Measurements from ENCODE around the gene SP100. TPM values are rescaled to one million over a fixed set of nuclear protein-coding genes. Genes with fewer than 3 reads are reported as not detected.

Gene SP100
- total and polyA plus RNA-seq, 5 donors from 2014 or later, result 116 to 335 (median 123) TPM

DNA sequence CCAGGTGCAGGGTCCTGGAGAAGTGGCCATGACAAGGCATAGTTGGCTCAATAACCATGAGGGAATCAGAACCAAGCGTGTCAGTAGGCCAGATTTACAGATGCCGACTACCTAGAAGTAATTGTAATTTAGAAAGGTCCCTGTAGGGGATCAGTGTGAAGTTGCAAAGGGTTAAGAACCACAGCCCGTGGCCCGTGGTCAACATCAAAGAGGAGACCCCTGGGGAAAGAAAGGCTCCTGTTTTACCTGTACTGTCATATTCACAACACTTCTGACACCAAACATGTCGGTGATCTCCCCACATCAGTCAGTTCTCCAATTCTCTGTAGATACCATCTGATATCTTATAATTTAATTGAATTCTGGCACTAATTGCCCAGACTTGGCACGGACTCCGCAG is 31.0 kb downstream of the SP100 start:
- Mint-ChIP-seq H3K4me3 (peak overlapping the region in 1 of 4 donors; percentile 28), H3K36me3 (peaks cover 66% of the 10 kb centered on the region), H3K27me3 (no peaks in the 10 kb centered on the region), H3K4me1 (peaks cover 36 to 76% (median 54%) of the 10 kb centered on the region in 4 donors), H3K27ac (peak overlapping the region in 2 of 3 donors; percentile 84 to 95), H3K9me3 (no peaks in the 10 kb centered on the region)
- H3K27me3 ChIP-seq (ENCODE audit: control insufficient read depth, insufficient read depth, low read length), result no peaks in the 10 kb centered on the region
- ATAC-seq (ENCODE audit: low read depth in 2 of 2) (no peak), DNase-seq (no peak)
- H3K4me1 ChIP-seq (ENCODE audit: control insufficient read depth, insufficient read depth, low read length, poor library complexity, severe bottlenecking), result peaks cover 29% of the 10 kb centered on the region
- H3K4me3 ChIP-seq (ENCODE audit: low read depth, low read length), result no peak overlapping the region
- peak overlapping the region; percentile 69 for H3K27ac ChIP-seq (ENCODE audit: insufficient read depth, low read length, poor library complexity, severe bottlenecking)
- no peaks in the 10 kb centered on the region for H3K9me3 ChIP-seq (ENCODE audit: control insufficient read depth in 2 of 2, low read length in 2 of 2)
- peaks cover 88% of the 10 kb centered on the region for H3K36me3 ChIP-seq (ENCODE audit: control insufficient read depth, insufficient read depth, low read length)

DNA sequence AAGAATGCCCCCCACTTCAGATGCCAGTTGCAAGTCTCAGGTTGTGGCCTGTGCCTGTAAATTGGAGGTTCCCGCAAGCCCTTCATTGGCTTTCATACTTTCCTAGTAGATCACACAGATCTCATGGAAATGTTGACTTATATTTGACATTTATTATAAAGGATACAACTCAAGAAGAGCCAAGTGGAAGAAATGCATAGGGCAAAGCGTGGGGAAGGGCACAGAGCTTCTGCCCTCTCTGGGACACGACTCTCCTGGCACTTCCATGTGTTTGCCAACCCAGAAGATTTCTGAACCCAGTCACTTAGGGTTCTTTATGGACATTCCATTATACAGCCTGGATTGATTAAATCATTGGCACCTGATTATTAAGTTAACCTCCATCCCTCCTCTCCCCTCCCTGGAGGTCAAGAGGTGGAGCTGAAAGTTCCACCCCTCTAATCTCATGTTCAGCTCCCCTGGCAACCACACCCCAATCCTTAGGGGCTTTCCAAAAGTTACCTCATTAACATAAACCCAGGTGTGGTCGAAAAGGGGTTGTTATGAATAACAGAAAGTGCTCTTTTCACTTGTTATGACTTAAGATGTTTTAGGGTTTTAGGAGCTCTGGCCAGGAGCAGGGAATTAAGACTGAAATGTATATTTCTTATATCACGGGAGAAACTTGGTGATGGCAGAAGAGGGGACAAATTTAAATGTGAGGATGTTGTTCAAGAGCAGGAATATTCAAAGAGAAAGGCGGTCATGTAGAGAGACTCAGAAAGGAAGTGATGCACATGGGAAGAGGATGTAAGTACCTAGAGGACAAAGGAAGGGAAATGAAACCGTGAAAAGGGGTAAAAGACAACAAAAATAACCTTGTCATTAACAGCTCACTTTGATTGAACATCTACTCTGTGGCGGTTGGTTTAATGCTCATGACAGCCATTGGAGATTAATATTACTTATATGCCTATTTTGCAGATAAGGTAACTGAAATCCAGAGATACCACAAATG is 31.8 kb downstream of the SP100 start:
- Histone ChIP-seq H3K9me3 (ENCODE audit: control insufficient read depth in 2 of 2, low read length in 2 of 2) (no peaks in the 10 kb centered on the region), H3K4me3 (ENCODE audit: low read depth, low read length) (peak overlapping the region; percentile 35), H3K4me1 (ENCODE audit: control insufficient read depth, insufficient read depth, low read length, poor library complexity, severe bottlenecking) (peaks cover 22% of the 10 kb centered on the region), H3K27ac (ENCODE audit: insufficient read depth, low read length, poor library complexity, severe bottlenecking) (peak overlapping the region; percentile 69), H3K27me3 (ENCODE audit: control insufficient read depth, insufficient read depth, low read length) (no peaks in the 10 kb centered on the region), H3K36me3 (ENCODE audit: control insufficient read depth, insufficient read depth, low read length) (peaks cover 90% of the 10 kb centered on the region)
- Mint-ChIP-seq H3K36me3 (peaks cover 68% of the 10 kb centered on the region), H3K27me3 (no peaks in the 10 kb centered on the region), H3K27ac (peak overlapping the region; percentile 84 to 95 (median 87)), H3K4me1 (peaks cover 39 to 72% (median 53%) of the 10 kb centered on the region in 4 donors), H3K9me3 (no peaks in the 10 kb centered on the region), H3K4me3 (peak overlapping the region in 3 of 4 donors; percentile 28 to 73 (median 52))
- DNase-seq (peak in 2 of 3 donors; percentile 32 to 69), ATAC-seq (ENCODE audit: low read depth in 2 of 2) (peak; percentile 56 to 62)

DNA sequence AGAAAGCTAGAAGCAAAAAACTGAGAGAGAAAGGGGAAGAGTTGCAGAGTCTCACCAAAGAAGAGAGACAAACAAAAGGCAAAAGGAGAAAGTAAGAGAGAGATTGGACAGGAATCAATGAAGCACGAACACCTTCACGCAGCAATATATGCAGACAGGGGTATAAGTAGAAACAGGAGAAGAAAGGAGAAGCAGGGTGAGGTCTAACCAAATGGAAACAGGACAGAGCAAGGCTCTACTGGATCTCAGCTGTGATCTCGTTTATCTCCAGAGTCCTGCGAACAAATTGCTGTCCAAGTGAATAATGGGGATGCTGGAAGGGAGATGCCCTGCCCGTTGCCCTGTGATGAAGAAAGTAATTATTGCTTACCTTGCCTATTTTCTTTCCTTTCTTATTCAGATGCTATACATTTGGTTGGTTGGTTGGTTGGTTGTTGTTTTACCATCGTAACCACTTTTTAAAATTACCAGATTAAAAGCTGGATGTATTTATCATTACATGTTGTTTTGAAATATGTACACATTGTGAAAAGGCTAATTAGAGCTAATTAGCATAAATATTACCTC is 34.0 kb downstream of the SP100 start:
- Mint-ChIP-seq H3K27me3 (no peaks in the 10 kb centered on the region), H3K4me3 (no peak overlapping the region), H3K27ac (peak overlapping the region; percentile 44 to 85 (median 84)), H3K9me3 (peaks cover 0 to 4% (median 0%) of the 10 kb centered on the region in 7 donors), H3K36me3 (peaks cover 79% of the 10 kb centered on the region), H3K4me1 (peaks cover 55 to 81% (median 63%) of the 10 kb centered on the region in 4 donors)
- Histone ChIP-seq H3K9me3 (ENCODE audit: control insufficient read depth in 2 of 2, low read length in 2 of 2) (no peaks in the 10 kb centered on the region), H3K27me3 (ENCODE audit: control insufficient read depth, insufficient read depth, low read length) (no peaks in the 10 kb centered on the region), H3K27ac (ENCODE audit: insufficient read depth, low read length, poor library complexity, severe bottlenecking) (no peak overlapping the region), H3K36me3 (ENCODE audit: control insufficient read depth, insufficient read depth, low read length) (peaks cover 84% of the 10 kb centered on the region), H3K4me3 (ENCODE audit: low read depth, low read length) (no peak overlapping the region), H3K4me1 (ENCODE audit: control insufficient read depth, insufficient read depth, low read length, poor library complexity, severe bottlenecking) (peaks cover 17% of the 10 kb centered on the region)
- ATAC-seq (ENCODE audit: low read depth in 2 of 2) (no peak), DNase-seq (no peak)

- Histone ChIP-seq H3K4me3 (ENCODE audit: low read depth, low read length) (no peak overlapping the region), H3K27me3 (ENCODE audit: control insufficient read depth, insufficient read depth, low read length) (no peaks in the 10 kb centered on the region), H3K27ac (ENCODE audit: insufficient read depth, low read length, poor library complexity, severe bottlenecking) (no peak overlapping the region), H3K4me1 (ENCODE audit: control insufficient read depth, insufficient read depth, low read length, poor library complexity, severe bottlenecking) (peaks cover 24% of the 10 kb centered on the region), H3K36me3 (ENCODE audit: control insufficient read depth, insufficient read depth, low read length) (peaks cover 81% of the 10 kb centered on the region), H3K9me3 (ENCODE audit: control insufficient read depth in 2 of 2, low read length in 2 of 2) (peaks cover 0 to 6% of the 10 kb centered on the region in 2 experiments)
- DNase-seq, result no peak
- Mint-ChIP-seq H3K27ac (peak overlapping the region in 2 of 3 donors; percentile 8 to 39), H3K9me3 (peaks cover 0 to 9% (median 4%) of the 10 kb centered on the region in 7 donors), H3K27me3 (no peaks in the 10 kb centered on the region), H3K4me3 (peak overlapping the region in 1 of 4 donors; percentile 24), H3K36me3 (peaks cover 84% of the 10 kb centered on the region), H3K4me1 (peaks cover 61 to 84% (median 68%) of the 10 kb centered on the region in 4 donors)
- no peak for ATAC-seq (ENCODE audit: low read depth in 2 of 2)
These were observed 37.0 kb downstream of the SP100 start for GRCh38 chr2:230453006-230453405.

DNA sequence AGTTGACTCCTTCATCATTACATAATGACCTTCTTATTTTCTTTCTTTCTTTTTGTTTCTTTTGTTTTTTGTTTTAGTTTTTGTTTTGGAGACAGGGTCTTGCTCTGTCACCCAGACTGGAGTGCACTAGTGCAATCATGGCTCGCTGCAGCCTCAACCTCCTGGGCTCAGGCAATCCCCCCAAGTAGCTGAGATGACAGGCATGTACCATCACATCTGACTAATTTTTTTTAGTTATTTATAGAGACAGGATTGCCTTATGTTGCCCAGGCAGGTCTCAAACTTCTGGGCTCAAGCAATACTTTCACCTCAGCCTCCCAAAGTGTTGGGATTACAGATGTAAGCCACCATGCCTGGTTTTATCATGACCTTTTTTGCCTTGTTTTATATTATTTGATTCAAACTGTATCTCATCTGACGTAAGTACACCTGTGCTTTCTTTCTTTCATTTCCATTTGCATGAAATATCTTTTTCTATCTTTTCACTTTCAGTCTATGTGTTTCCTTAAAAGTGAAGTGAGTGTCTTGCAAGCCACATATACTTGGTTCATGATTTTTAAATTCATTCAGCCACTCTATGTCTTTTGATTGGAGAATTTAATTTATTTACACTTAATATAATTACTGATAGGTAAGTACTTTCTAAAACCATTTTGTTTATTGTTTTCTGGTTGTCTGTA is 39.1 kb downstream of the SP100 start:
- no peak for DNase-seq
- peaks cover 62 to 80% (median 77%) of the 10 kb centered on the region in 4 donors for H3K4me1 Mint-ChIP-seq
- peaks cover 0 to 9% (median 4%) of the 10 kb centered on the region in 7 donors for H3K9me3 Mint-ChIP-seq
- H3K4me3 Mint-ChIP-seq, result no peak overlapping the region
- no peaks in the 10 kb centered on the region for H3K27me3 Mint-ChIP-seq
- H3K27ac Mint-ChIP-seq, result peak overlapping the region in 2 of 3 donors; percentile 5 to 24
- H3K27ac ChIP-seq (ENCODE audit: insufficient read depth, low read length, poor library complexity, severe bottlenecking), result no peak overlapping the region
- no peaks in the 10 kb centered on the region for H3K27me3 ChIP-seq (ENCODE audit: control insufficient read depth, insufficient read depth, low read length)
- ATAC-seq (ENCODE audit: low read depth in 2 of 2), result no peak
- peaks cover 83% of the 10 kb centered on the region for H3K36me3 ChIP-seq (ENCODE audit: control insufficient read depth, insufficient read depth, low read length)
- peaks cover 17% of the 10 kb centered on the region for H3K4me1 ChIP-seq (ENCODE audit: control insufficient read depth, insufficient read depth, low read length, poor library complexity, severe bottlenecking)
- peak overlapping the region; percentile 27 for H3K4me3 ChIP-seq (ENCODE audit: low read depth, low read length)
- peaks cover 0 to 6% of the 10 kb centered on the region in 2 experiments for H3K9me3 ChIP-seq (ENCODE audit: control insufficient read depth in 2 of 2, low read length in 2 of 2)
- peaks cover 88% of the 10 kb centered on the region for H3K36me3 Mint-ChIP-seq

GRCh38 chr2:230457073-230457768 is 41.2 kb downstream of the SP100 start:
- H3K4me3 Mint-ChIP-seq, result peak overlapping the region in 2 of 4 donors; percentile 14 to 58

More at GRCh38 chr2:230457073-230457768, 41.2 kb downstream of the SP100 start:
- H3K9me3 ChIP-seq (ENCODE audit: control insufficient read depth in 2 of 2, low read length in 2 of 2), result peaks cover 0 to 6% of the 10 kb centered on the region in 2 experiments
- H3K4me1 Mint-ChIP-seq, result peaks cover 56 to 70% (median 66%) of the 10 kb centered on the region in 4 donors
- H3K27ac ChIP-seq (ENCODE audit: insufficient read depth, low read length, poor library complexity, severe bottlenecking), result peak overlapping the region; percentile 30
- no peaks in the 10 kb centered on the region for H3K27me3 Mint-ChIP-seq
- no peaks in the 10 kb centered on the region for H3K27me3 ChIP-seq (ENCODE audit: control insufficient read depth, insufficient read depth, low read length)
- H3K36me3 Mint-ChIP-seq, result peaks cover 87% of the 10 kb centered on the region
- peak overlapping the region; percentile 34 to 88 (median 76) for H3K27ac Mint-ChIP-seq
- H3K4me1 ChIP-seq (ENCODE audit: control insufficient read depth, insufficient read depth, low read length, poor library complexity, severe bottlenecking), result peaks cover 17% of the 10 kb centered on the region
- peaks cover 81% of the 10 kb centered on the region for H3K36me3 ChIP-seq (ENCODE audit: control insufficient read depth, insufficient read depth, low read length)
- peak in 1 of 2 donors; percentile 25 for ATAC-seq (ENCODE audit: low read depth in 2 of 2)
- no peak for DNase-seq
- H3K4me3 ChIP-seq (ENCODE audit: low read depth, low read length), result no peak overlapping the region
- peaks cover 0 to 9% (median 4%) of the 10 kb centered on the region in 7 donors for H3K9me3 Mint-ChIP-seq
